MM.1S (cell line): ENCODE results near the gene FAM200B.

Source experiments
- DNase-seq: peaks from one replicate; pipeline ENCODE4 v3.0.0-alpha.2; 2015
- H2AFZ ChIP-seq: fragments of 300-600 bp; sonication (generic); 2 replicates; pipeline ENCODE4 v1.6.0; 2016; ENCODE audit warnings: antibody characterized with exemption, low read length
- H3F3A ChIP-seq: fragments of 300-600 bp; sonication (generic); 2 replicates; pipeline ENCODE4 v1.6.1; 2016; ENCODE audit warnings: mild to moderate bottlenecking, antibody characterized with exemption, low read length, moderate library complexity, mixed read lengths; ENCODE audit not compliant: insufficient read depth
- H3K27ac ChIP-seq: fragments of 300-600 bp; sonication (generic); 2 replicates; pipeline ENCODE4 v1.5.1; 2016; ENCODE audit warnings: mild to moderate bottlenecking, low read length
- H3K27me3 ChIP-seq: fragments of 300-600 bp; sonication (generic); replicated peaks from 2 replicates; pipeline ENCODE4 v1.6.0; 2016; ENCODE audit warnings: low read length; ENCODE audit not compliant: insufficient read depth
- H3K36me3 ChIP-seq: fragments of 300-600 bp; sonication (generic); replicated peaks from 2 replicates; pipeline ENCODE4 v1.6.1; 2016; ENCODE audit warnings: mild to moderate bottlenecking, low read length, mixed read lengths; ENCODE audit not compliant: insufficient read depth
- H3K4me1 ChIP-seq: fragments of 300-600 bp; sonication (generic); 2 replicates; pipeline ENCODE4 v1.6.1; 2016; ENCODE audit warnings: low read length, mixed read lengths
- H3K4me2 ChIP-seq: fragments of 300-600 bp; sonication (generic); 2 replicates; pipeline ENCODE4 v1.6.0; 2016; ENCODE audit warnings: low read depth, low read length
- H3K4me3 ChIP-seq: fragments of 300-600 bp; sonication (generic); 2 replicates; pipeline ENCODE4 v1.5.1; 2016; ENCODE audit warnings: low read length, mixed read lengths
- H3K79me2 ChIP-seq: fragments of 300-600 bp; sonication (generic); 2 replicates; pipeline ENCODE4 v1.6.1; 2016; ENCODE audit warnings: mixed run types, low read length, mixed read lengths
- H3K9ac ChIP-seq: fragments of 300-600 bp; sonication (generic); 2 replicates; pipeline ENCODE4 v1.6.1; 2016; ENCODE audit warnings: low read length, mixed read lengths
- H3K9me2 ChIP-seq: fragments of 300-600 bp; sonication (generic); replicated peaks from 2 replicates; pipeline ENCODE4 v1.6.1; 2016; ENCODE audit warnings: mild to moderate bottlenecking, low read length, mixed read lengths; ENCODE audit not compliant: insufficient read depth
- H3K9me3 ChIP-seq: fragments of 300-600 bp; sonication (generic); replicated peaks from 2 replicates; pipeline ENCODE4 v1.6.1; 2016; ENCODE audit warnings: mild to moderate bottlenecking, low read length, mixed read lengths; ENCODE audit not compliant: insufficient read depth
- H4K20me1 ChIP-seq: fragments of 300-600 bp; sonication (generic); 2 replicates; pipeline ENCODE4 v1.6.1; 2016; ENCODE audit warnings: mild to moderate bottlenecking, low read length, moderate library complexity, mixed read lengths; ENCODE audit not compliant: insufficient read depth
- CTCF ChIP-seq: fragments of 300-600 bp; sonication (generic); IDR thresholded peaks from 2 replicates; pipeline ENCODE4 v1.5.1; 2016; ENCODE audit warnings: antibody characterized with exemption, low read length, mixed read lengths
- EZH2 ChIP-seq: fragments of 300-600 bp; sonication (generic); optimal IDR thresholded peaks from 2 replicates; pipeline ENCODE3; 2017; ENCODE audit warnings: low read depth, mild to moderate bottlenecking, antibody characterized with exemption, low read length, mixed read lengths
- EZH2phosphoT487 ChIP-seq: fragments of 300-600 bp; sonication (generic); IDR thresholded peaks from 2 replicates; pipeline ENCODE4 v1.6.1; 2018; ENCODE audit warnings: antibody characterized with exemption, low read length

Gene FAM200B

GRCh38 chr4:15667006-15667405 is 14.6 kb upstream of the FAM200B start:
- no peak for DNase-seq
- TF ChIP-seq EZH2 (no peak), EZH2phosphoT487 (no peak), CTCF (no peak)

GRCh38 chr4:15668566-15669435 is 12.8 kb upstream of the FAM200B start:
- Histone ChIP-seq H3K9me3 (no peaks in the 10 kb centered on the region), H4K20me1 (no peaks in the 10 kb centered on the region), H3K4me3 (no peak overlapping the region), H3K4me1 (peaks cover 7% of the 10 kb centered on the region), H3K9ac (no peak overlapping the region), H3K36me3 (no peaks in the 10 kb centered on the region), H2AFZ (no peak overlapping the region), H3F3A (no peaks in the 10 kb centered on the region), H3K27ac (no peak overlapping the region), H3K27me3 (no peaks in the 10 kb centered on the region), H3K9me2 (no peaks in the 10 kb centered on the region), H3K79me2 (no peaks in the 10 kb centered on the region), H3K4me2 (no peak overlapping the region)
- no peak for DNase-seq
- TF ChIP-seq CTCF (no peak), EZH2 (no peak), EZH2phosphoT487 (no peak)

More at GRCh38 chr4:15667006-15667405, 14.6 kb upstream of the FAM200B start:
- Histone ChIP-seq H3K4me1 (peaks cover 7% of the 10 kb centered on the region), H3K9ac (no peak overlapping the region), H4K20me1 (no peaks in the 10 kb centered on the region), H3K79me2 (no peaks in the 10 kb centered on the region), H2AFZ (no peak overlapping the region), H3F3A (no peaks in the 10 kb centered on the region), H3K4me3 (no peak overlapping the region), H3K27ac (no peak overlapping the region), H3K36me3 (no peaks in the 10 kb centered on the region), H3K9me3 (no peaks in the 10 kb centered on the region), H3K9me2 (no peaks in the 10 kb centered on the region), H3K4me2 (no peak overlapping the region), H3K27me3 (no peaks in the 10 kb centered on the region)

- TF ChIP-seq CTCF (no peak), EZH2 (no peak), EZH2phosphoT487 (no peak)
- Histone ChIP-seq H3K9ac (no peak overlapping the region), H3K9me3 (no peaks in the 10 kb centered on the region), H3K79me2 (no peaks in the 10 kb centered on the region; the same call in 1 of the 2 replicates), H3K4me1 (peaks cover 7% of the 10 kb centered on the region), H3K4me3 (no peak overlapping the region), H3F3A (no peaks in the 10 kb centered on the region), H3K4me2 (no peak overlapping the region), H3K36me3 (no peaks in the 10 kb centered on the region), H3K27me3 (no peaks in the 10 kb centered on the region), H3K9me2 (no peaks in the 10 kb centered on the region), H3K27ac (no peak overlapping the region), H4K20me1 (no peaks in the 10 kb centered on the region), H2AFZ (no peak overlapping the region)
- no peak for DNase-seq
Observed at GRCh38 chr4:15670576-15670975, 11.1 kb upstream of the FAM200B start.
